ENCODE data around the gene KIAA0319L.

KIAA0319L gene

GRCh38 chr1:35561972-35562680, 4.9 kb upstream of the KIAA0319L start:
- DNase-seq: no peak

GRCh38 chr1:35561297-35561971, 4.2 kb upstream of the KIAA0319L start:
- no peak for DNase-seq

- no peak for DNase-seq
Observed at GRCh38 chr1:35560256-35561225, 3.3 kb upstream of the KIAA0319L start.

GRCh38 chr1:35559317-35559944, 2.2 kb upstream of the KIAA0319L start:
- no peak for DNase-seq

GRCh38 chr1:35558374-35559316, 1.4 kb upstream of the KIAA0319L start:
- no peak for DNase-seq

- DNase-seq: peak; percentile 92
Observed at GRCh38 chr1:35557611-35558373, 589 bp upstream of the KIAA0319L start, which contains the start of gene NCDN. TSS of gene NCDN (plus strand) at chr1:35557799. CDS start at chr1:35558191, 392 bp downstream.

GRCh38 chr1:35556484-35557117, 602 bp downstream of the KIAA0319L start:
- DNase-seq: no peak

- no peak for DNase-seq
Observed at GRCh38 chr1:35555601-35556477, 1.4 kb downstream of the KIAA0319L start.

GRCh38 chr1:35555212-35555584, 2.0 kb downstream of the KIAA0319L start:
- DNase-seq: no peak

- DNase-seq: no peak
Observed at GRCh38 chr1:35554266-35555211, 2.7 kb downstream of the KIAA0319L start.

GRCh38 chr1:35553851-35554250, 3.4 kb downstream of the KIAA0319L start:
- no peak for DNase-seq

- no peak for DNase-seq
Observed at GRCh38 chr1:35546614-35547013, 10.6 kb downstream of the KIAA0319L start.

- peak; percentile 28 for DNase-seq
Observed at GRCh38 chr1:35544976-35545375, 12.2 kb downstream of the KIAA0319L start.

GRCh38 chr1:35539824-35540261, 17.4 kb downstream of the KIAA0319L start:
- no peak for DNase-seq

- no peak for DNase-seq
Observed at GRCh38 chr1:35539073-35539823, 18.0 kb downstream of the KIAA0319L start.

- DNase-seq: no peak
Observed at GRCh38 chr1:35537806-35538205, 19.4 kb downstream of the KIAA0319L start.

- no peak for DNase-seq
Observed at GRCh38 chr1:35536556-35537162, 20.5 kb downstream of the KIAA0319L start.
